GM12874 (cell line): ENCODE results near the gene TLCD4.

ENCODE experiments used
- TF ChIP-seq, protein P1 (sequence below): IDR thresholded peaks from 2 replicates; pipeline ENCODE4 v1.5.1; 2011; ENCODE audit warnings: low read depth, mild to moderate bottlenecking, control low read depth, low read length, moderate library complexity; ENCODE audit not compliant: insufficient read depth

The TLCD4 gene, protein sequence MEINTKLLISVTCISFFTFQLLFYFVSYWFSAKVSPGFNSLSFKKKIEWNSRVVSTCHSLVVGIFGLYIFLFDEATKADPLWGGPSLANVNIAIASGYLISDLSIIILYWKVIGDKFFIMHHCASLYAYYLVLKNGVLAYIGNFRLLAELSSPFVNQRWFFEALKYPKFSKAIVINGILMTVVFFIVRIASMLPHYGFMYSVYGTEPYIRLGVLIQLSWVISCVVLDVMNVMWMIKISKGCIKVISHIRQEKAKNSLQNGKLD

DNA sequence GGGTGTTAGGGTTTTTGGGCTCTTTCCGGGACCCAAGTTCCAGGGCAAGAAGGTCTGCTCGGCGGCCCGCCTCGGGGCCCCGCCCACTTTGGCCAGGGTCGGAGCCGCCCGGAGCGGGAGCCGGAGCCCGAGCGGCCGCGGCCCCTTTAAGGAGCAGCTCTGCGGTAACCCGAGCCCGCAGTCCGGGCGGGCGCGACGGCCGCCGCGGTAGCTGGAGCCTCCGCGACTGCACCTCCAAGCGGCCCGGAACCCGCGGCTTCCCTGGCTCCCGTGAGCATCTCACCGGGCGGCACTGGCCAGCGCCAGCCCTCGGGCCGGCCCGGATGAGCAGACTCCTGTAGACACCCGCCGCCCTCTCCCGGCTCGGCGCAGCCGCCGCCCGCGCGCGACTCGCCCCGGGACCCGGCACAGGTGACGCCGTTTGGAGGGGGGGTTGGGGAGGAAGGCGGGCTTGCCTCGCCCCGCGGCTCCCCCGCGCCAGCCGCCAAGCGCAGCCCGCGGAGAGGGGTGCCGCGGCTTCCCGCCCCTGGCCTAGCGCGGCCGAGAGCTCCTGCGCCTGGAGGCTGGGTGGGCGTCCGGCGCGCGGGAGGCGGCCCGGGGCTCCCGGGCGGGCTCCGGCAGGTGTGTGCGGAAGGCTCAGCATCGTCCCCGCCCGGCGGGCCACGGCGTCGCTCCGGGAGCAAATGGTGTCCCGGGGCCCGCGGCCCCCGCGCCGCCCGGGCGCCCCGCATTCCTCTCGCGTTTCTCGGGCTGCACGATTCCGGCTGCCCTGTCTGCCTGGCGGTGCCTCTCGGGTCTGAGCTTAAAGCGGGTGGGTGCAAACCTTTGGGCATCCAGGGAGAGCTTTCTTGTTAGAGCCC lies at the start of gene TLCD4:
TSS of gene TLCD4 (plus strand) at position 149 of the 860 bp plus-strand sequence. CDS start 26,547 bp downstream, outside the sequence.
- TF ChIP-seq, protein P1, sequence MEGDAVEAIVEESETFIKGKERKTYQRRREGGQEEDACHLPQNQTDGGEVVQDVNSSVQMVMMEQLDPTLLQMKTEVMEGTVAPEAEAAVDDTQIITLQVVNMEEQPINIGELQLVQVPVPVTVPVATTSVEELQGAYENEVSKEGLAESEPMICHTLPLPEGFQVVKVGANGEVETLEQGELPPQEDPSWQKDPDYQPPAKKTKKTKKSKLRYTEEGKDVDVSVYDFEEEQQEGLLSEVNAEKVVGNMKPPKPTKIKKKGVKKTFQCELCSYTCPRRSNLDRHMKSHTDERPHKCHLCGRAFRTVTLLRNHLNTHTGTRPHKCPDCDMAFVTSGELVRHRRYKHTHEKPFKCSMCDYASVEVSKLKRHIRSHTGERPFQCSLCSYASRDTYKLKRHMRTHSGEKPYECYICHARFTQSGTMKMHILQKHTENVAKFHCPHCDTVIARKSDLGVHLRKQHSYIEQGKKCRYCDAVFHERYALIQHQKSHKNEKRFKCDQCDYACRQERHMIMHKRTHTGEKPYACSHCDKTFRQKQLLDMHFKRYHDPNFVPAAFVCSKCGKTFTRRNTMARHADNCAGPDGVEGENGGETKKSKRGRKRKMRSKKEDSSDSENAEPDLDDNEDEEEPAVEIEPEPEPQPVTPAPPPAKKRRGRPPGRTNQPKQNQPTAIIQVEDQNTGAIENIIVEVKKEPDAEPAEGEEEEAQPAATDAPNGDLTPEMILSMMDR, result no peak

DNA sequence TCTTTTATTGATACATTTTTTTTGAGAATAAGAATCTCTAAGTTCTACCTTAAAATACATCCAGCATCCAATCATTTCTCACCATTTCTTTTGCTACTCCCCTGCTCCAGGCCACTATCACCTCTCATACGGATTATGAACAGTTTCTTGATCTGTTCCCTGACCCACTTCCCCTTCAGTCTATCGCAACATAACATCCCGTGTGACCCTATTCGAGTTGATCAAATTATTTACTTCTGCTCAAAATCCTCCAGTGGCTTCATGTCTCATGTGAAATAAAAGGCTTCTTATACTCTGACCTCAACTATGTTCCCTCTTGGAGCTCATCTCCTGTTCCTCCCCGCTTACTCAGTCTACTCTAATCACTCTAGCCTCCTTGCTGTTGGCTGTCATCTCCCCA lies 49.6 kb upstream of the TLCD4 start:
- TF ChIP-seq, protein P1, result no peak

DNA sequence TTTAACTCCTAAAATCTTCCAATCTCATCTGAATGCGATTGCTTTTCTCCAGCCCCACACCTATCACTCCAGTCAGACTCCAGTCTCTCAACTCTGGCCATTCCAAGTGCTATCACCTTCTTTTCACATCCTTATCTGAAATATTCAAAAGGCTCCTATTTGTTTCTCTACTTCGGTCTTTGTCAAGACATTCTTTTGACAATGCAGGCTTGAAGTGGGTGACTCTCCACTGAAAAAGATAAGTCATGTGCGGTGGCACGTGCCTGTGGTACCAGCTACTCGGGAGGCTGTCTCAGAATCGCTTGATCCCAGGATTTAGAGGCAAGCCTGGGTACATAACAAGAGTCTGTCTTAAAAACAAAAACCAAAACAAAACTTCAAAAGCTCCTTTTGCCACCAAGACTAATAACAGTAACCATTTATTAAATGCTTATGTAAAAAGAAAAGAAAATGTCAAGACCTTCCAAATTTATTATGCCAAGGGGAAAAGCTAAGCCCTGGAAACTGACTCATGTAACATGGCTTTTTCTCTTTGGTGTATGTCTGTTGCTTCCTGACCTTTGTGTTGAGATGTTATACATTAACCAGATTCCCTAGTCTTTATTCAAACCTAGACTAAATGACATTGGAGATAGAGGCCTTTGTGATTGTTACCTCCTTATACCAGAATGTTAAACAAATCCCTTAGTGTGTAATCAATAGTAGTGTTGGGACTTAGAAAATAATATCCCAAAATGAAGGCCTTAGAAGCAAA lies 48.0 kb upstream of the TLCD4 start:
- TF ChIP-seq, protein P1, result no peak

DNA sequence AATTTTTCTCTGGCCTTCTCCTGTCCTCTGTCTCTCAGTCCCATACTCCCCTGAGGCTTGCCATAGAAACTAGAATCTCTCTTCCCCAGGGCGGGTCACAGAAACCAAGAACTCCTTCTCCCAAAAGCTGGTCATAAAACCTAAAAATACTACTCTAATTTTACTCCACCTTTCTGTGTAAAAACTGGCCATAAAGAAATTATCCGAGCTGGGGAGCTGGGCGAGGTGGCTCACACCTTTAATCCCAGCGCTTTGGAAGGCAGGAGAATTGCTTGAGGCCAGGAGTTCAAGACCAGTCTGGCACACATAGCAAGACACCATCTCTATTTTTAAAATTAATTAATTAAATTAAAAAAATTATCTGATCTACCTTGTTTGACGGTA lies 47.5 kb upstream of the TLCD4 start:
- TF ChIP-seq, protein P1, result no peak

DNA sequence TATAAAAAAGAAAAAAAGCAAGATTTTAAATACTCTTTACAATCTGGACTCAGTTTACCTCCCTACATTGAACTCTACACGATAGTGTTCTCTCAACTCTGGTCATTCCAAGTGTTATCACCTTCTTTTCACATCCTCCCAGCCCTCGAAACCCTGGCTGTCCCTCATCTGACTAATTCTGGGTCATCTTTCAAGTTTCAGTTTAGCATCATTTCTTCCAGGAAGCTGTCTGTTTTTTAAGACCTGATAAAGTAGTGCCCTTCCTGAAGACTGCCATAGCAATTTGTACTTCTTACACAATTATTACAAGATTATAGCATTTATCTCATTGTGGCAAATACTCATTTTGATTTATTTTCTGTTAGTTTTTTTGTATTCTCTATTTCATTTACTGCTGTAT lies 45.6 kb upstream of the TLCD4 start:
- TF ChIP-seq, protein P1, result no peak

DNA sequence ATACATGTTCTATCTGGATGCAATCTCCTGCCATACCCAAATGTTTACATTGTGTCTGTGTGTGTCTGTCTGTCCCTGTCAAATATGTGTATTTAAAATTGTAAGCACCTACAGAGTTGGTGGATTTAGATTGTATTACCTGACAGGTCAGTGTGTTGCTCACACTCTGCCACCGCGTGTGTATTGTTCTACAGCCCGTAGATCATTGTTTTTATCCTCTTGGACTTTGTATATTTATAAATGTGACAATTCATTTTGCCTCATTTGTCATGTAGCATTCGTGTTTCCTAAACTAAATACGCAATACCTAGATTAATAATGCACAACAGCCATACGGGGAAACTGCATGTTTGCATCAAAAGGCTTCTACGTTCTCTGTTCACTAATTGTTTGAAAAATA lies 45.0 kb upstream of the TLCD4 start:
- TF ChIP-seq, protein P1, result no peak
